K562 treated with DMSO at 1 percent for 48 hours (cell line): ENCODE data around the gene CA5A. TPM values are rescaled to one million over a fixed set of nuclear protein-coding genes. Genes with fewer than 3 reads are reported as not detected.

ENCODE experiments used
- total RNA-seq: library from RNA; unstranded; fragments of 300-600 nt; gene quantifications from 2 replicates; pipeline ENCODE4 v1.2.3, GENCODE V29; 2022; ENCODE audit warnings: low replicate concordance; ENCODE audit errors: extremely low read depth

The CA5A gene
- total RNA-seq: not detected in 2 replicates

GRCh38 chr16:87936375-87937230 is at the start of gene CA5A:
TSS of gene CA5A (minus strand) at chr16:87936529. CDS start at chr16:87936450, 79 bp downstream.

GRCh38 chr16:87950765-87951551 is 14.6 kb upstream of the CA5A start, which contains the start of gene BANP:
TSS of gene BANP (plus strand) at chr16:87951434. CDS start at chr16:87975116, 23,682 bp downstream.

GRCh38 chr16:87869061-87869878 is 67.1 kb downstream of the CA5A start, which contains the start of gene SLC7A5:
TSS of gene SLC7A5 (minus strand) at chr16:87869507. CDS start at chr16:87869422, 85 bp downstream.

Other genes starting within 250 kb of the CA5A start
- not detected in 2 replicates for gene KLHDC4, start 170.5 kb downstream of the CA5A start, total RNA-seq
- gene SLC7A5, start 67.0 kb downstream of the CA5A start, total RNA-seq: 273 TPM in 1 of 2 replicates, not detected in the other
- gene BANP, start 14.9 kb upstream of the CA5A start, total RNA-seq: not detected in 2 replicates